HepG2 (cell line): ENCODE measurements around the gene ADAMTS12. TPM values are rescaled to one million over a fixed set of nuclear protein-coding genes. Genes with fewer than 3 reads are reported as not detected.

ENCODE experiments used
- ATAC-seq: fragments of 200-7000 bp; cut with Tn5 transposase; 3 replicates; pipeline ENCODE4 v1.9.1; 2020; ENCODE audit warnings: mild to moderate bottlenecking, moderate library complexity
- BruUV-seq: library from RNA; stranded (reverse); fragments of 400-500 nt; replicated peaks from 2 replicates; lab custom pipeline; 2021; lab: Mats Ljungman, UMichigan
- CTCF ChIA-PET: fragments of 300-600 bp; formaldehyde crosslinking; extraction: SDS; loops from one replicate; lab custom pipeline; 2021; ENCODE audit warnings: low total read pairs, inconsistent platforms, low intra/inter-chr PET ratio; lab: Yijun Ruan, JAX
- POLR2A ChIA-PET: fragments of 350-600 bp; sonication (Branson Sonifier 250); formaldehyde crosslinking; loops from one replicate; lab custom pipeline; 2020; ENCODE audit warnings: antibody characterized with exemption, inconsistent platforms; lab: Yijun Ruan, JAX
- DNase-seq: peaks from one replicate; pipeline ENCODE4 v3.0.0-alpha.2; 2015; ENCODE audit warnings: low spot score
- FAIRE-seq: peaks from 3 replicates; lab custom pipeline; 2011; peaks lifted over from hg19 to GRCh38; lab: Jason Lieb, UNC
- H2AFZ ChIP-seq: one replicate; pipeline ENCODE4 v1.6.1; 2011; ENCODE audit warnings: low read length, inconsistent platforms
- H3K27ac ChIP-seq: fragments of 300-600 bp; 3 replicates; pipeline ENCODE4 v1.8.0; 2011; ENCODE audit warnings: mixed run types, mild to moderate bottlenecking, mixed read lengths, low read length, inconsistent platforms; ENCODE audit not compliant: insufficient read depth; ENCODE audit errors: extremely low read length
- H3K27me3 ChIP-seq, 2 experiments: fragments of 200-600 bp in 1 of 2; 2 replicates in 1 of 2; 3 replicates in 1 of 2; pipeline versions ENCODE4 v1.6.0 to v1.8.0; 2011; ENCODE audit warnings: low read length in 2 of 2, mild to moderate bottlenecking in 2 of 2, moderate library complexity in 2 of 2, inconsistent platforms in 1 of 2; ENCODE audit not compliant: insufficient read depth in 2 of 2, control insufficient read depth in 1 of 2
- H3K36me3 ChIP-seq, 2 experiments: fragments of 200-600 bp in 1 of 2; replicated peaks in 1 of 2; 2 replicates in 1 of 2; 3 replicates in 1 of 2; pipeline versions ENCODE4 v1.5.1 to v1.8.0; 2011; ENCODE audit warnings: low read length in 2 of 2, inconsistent platforms in 1 of 2; ENCODE audit not compliant: insufficient read depth in 2 of 2, control insufficient read depth in 1 of 2
- H3K4me1 ChIP-seq: 2 replicates; pipeline ENCODE4 v1.5.1; 2012; ENCODE audit warnings: low read length, inconsistent platforms; ENCODE audit not compliant: insufficient read depth
- H3K4me2 ChIP-seq: 2 replicates; pipeline ENCODE4 v1.6.0; 2011; ENCODE audit warnings: low read depth, low read length, inconsistent platforms
- H3K4me3 ChIP-seq, 3 experiments: fragments of 200-600 bp in 1 of 3; sonication (generic), shearing (Covaris generic) in 1 of 3; replicated peaks in 1 of 3; 2 replicates each; pipeline ENCODE4 v1.5.1; 2011 to 2016; ENCODE audit warnings: low read length in 3 of 3, inconsistent platforms in 2 of 3, low read depth in 2 of 3, mild to moderate bottlenecking in 2 of 3, control low read depth in 1 of 3, mixed read lengths in 1 of 3; ENCODE audit not compliant: insufficient read depth in 1 of 3
- H3K79me2 ChIP-seq: one replicate; pipeline ENCODE4 v1.6.1; 2011; ENCODE audit warnings: low read length, inconsistent platforms; ENCODE audit not compliant: insufficient read depth
- H3K9ac ChIP-seq: 2 replicates; pipeline ENCODE4 v1.6.0; 2011; ENCODE audit warnings: mild to moderate bottlenecking, low read depth, low read length, inconsistent platforms; ENCODE audit not compliant: insufficient read depth
- H3K9me3 ChIP-seq: 2 replicates; pipeline ENCODE4 v1.5.1; 2012; ENCODE audit warnings: mild to moderate bottlenecking, low read length
- H4K20me1 ChIP-seq: 2 replicates; pipeline ENCODE4 v1.6.0; 2011; ENCODE audit warnings: inconsistent platforms, mild to moderate bottlenecking, low read length, moderate library complexity; ENCODE audit not compliant: insufficient read depth
- IKZF1 ChIP-seq: fragments of 450-650 bp; IDR thresholded peaks from 2 replicates; pipeline ENCODE4 v1.7.1; 2016
- NCOR1 ChIP-seq: fragments of 200-600 bp; sonication (generic); IDR thresholded peaks from 2 replicates; pipeline ENCODE4 v1.7.0; 2017; ENCODE audit warnings: antibody characterized with exemption, low read length, borderline replicate concordance
- NFYC ChIP-seq: IDR thresholded peaks from 2 replicates; pipeline ENCODE4 v1.6.1; 2016; ENCODE audit warnings: missing genetic modification reagents, missing compliant biosample characterization
- PITX1 ChIP-seq: sonication (generic); formaldehyde crosslinking; IDR thresholded peaks from 2 replicates; pipeline ENCODE4 v1.5.1; 2020; ENCODE audit warnings: mild to moderate bottlenecking, missing genetic modification reagents
- PRMT3 ChIP-seq: sonication (generic); formaldehyde crosslinking; IDR thresholded peaks from 2 replicates; pipeline ENCODE4 v1.8.1; 2022; ENCODE audit warnings: low read depth, mild to moderate bottlenecking, moderate library complexity, missing genetic modification reagents, borderline replicate concordance
- TEAD3 ChIP-seq: optimal IDR thresholded peaks from 2 replicates; pipeline ENCODE3; 2016; ENCODE audit warnings: borderline replicate concordance
- ZBTB1 ChIP-seq: sonication (generic); formaldehyde crosslinking; IDR thresholded peaks from 2 replicates; pipeline ENCODE4 v1.4.0; 2020; ENCODE audit warnings: missing genetic modification reagents, borderline replicate concordance
- ZFP90 ChIP-seq: sonication (generic); formaldehyde crosslinking; IDR thresholded peaks from 2 replicates; pipeline ENCODE4 v1.8.0; 2022; ENCODE audit warnings: missing genetic modification reagents, mild to moderate bottlenecking, inconsistent platforms, borderline replicate concordance
- ZNF24 ChIP-seq: fragments of 450-650 bp; IDR thresholded peaks from 2 replicates; pipeline ENCODE4 v1.6.1; 2017; ENCODE audit warnings: antibody characterized with exemption, mild to moderate bottlenecking
- ZNF782 ChIP-seq: sonication (generic); formaldehyde crosslinking; IDR thresholded peaks from 2 replicates; pipeline ENCODE4 v1.4.0; 2020; ENCODE audit warnings: missing genetic modification reagents, mild to moderate bottlenecking, borderline replicate concordance
- WGBS: methylation state at CpG from one replicate; pipeline ENCODE4 v1.1.6; 2017; ENCODE audit warnings: low lambda C conversion rate; 5-methylcytosine and 5-hydroxymethylcytosine counted together
- in situ Hi-C: cut with HindIII; loops from 2 replicates; pipeline ENCODE4 v1.10.0; 2017; ENCODE audit warnings: low pct_unique_long_range_greater_than_20kb; ENCODE audit not compliant: extremely low pct_ligation_motif_present
- intact Hi-C: fragments of 100-400 bp; cut with micrococcal nuclease; formaldehyde crosslinking; loops from one replicate; pipeline ENCODE4 v1.10.0; 2022; ENCODE audit not compliant: unreplicated experiment
- polyA plus RNA-seq, 8 experiments: library from polyadenylated mRNA; depleted of rRNA in 3 of 8; stranded (reverse) in 7 of 8; unstranded in 1 of 8; fragments of >200 nt; fragmentation: Illumina TruSeq in 4 of 8; extraction: Trizol in 4 of 8; gene quantifications; 2 replicates each; pipeline versions ENCODE4 v1.2.1 to v1.2.3, GENCODE V29; 2011 to 2016; ENCODE audit warnings: low read depth in 4 of 8, missing spikeins in 1 of 8, mixed read lengths in 1 of 8; ENCODE audit not compliant: insufficient read depth in 1 of 8
- total RNA-seq, 5 experiments: library from RNA; depleted of rRNA; stranded (reverse); fragments of >200 nt; fragmentation: Illumina TruSeq; extraction: Trizol; gene quantifications; 2 replicates each; pipeline ENCODE4 v1.2.3, GENCODE V29; 2016; ENCODE audit warnings: low read depth in 1 of 5
- TF ChIP-seq, protein P1 (sequence below): sonication (generic); formaldehyde crosslinking; IDR thresholded peaks from 2 replicates; pipeline ENCODE4 v1.8.1; 2023; ENCODE audit warnings: mild to moderate bottlenecking, missing genetic modification reagents, borderline replicate concordance
- TF ChIP-seq, protein P2 (sequence below): sonication (generic); formaldehyde crosslinking; IDR thresholded peaks from 2 replicates; pipeline ENCODE4 v1.4.0; 2020; ENCODE audit warnings: mild to moderate bottlenecking, missing genetic modification reagents
- TF ChIP-seq, protein P3 (sequence below): sonication (generic); formaldehyde crosslinking; IDR thresholded peaks from 2 replicates; pipeline ENCODE4 v1.4.0; 2020; ENCODE audit warnings: mild to moderate bottlenecking, low read depth, missing genetic modification reagents
- TF ChIP-seq, protein P4 (sequence below): sonication (generic); formaldehyde crosslinking; IDR thresholded peaks from 2 replicates; pipeline ENCODE4 v1.4.0; 2020; ENCODE audit warnings: missing genetic modification reagents, low read depth, mild to moderate bottlenecking, borderline replicate concordance
- TF ChIP-seq, protein P5 (sequence below): sonication (generic); formaldehyde crosslinking; IDR thresholded peaks from 2 replicates; pipeline ENCODE4 v1.4.0; 2020; ENCODE audit warnings: missing genetic modification reagents, mild to moderate bottlenecking, borderline replicate concordance
- TF ChIP-seq, protein P6 (sequence below): IDR thresholded peaks from 2 replicates; pipeline ENCODE4 v1.6.1; 2016; ENCODE audit warnings: missing compliant biosample characterization, missing genetic modification reagents, borderline replicate concordance
- TF ChIP-seq, protein P7 (sequence below): sonication (generic); formaldehyde crosslinking; IDR thresholded peaks from 2 replicates; pipeline ENCODE4 v1.4.0; 2020; ENCODE audit warnings: mild to moderate bottlenecking, missing genetic modification reagents

Gene ADAMTS12
- total and polyA plus RNA-seq, 2 of the 13 experiments (the other 11 are each of a cell fraction or from before 2014, with no cell fraction given) = 0.03 TPM; not detected in 1

DNA sequence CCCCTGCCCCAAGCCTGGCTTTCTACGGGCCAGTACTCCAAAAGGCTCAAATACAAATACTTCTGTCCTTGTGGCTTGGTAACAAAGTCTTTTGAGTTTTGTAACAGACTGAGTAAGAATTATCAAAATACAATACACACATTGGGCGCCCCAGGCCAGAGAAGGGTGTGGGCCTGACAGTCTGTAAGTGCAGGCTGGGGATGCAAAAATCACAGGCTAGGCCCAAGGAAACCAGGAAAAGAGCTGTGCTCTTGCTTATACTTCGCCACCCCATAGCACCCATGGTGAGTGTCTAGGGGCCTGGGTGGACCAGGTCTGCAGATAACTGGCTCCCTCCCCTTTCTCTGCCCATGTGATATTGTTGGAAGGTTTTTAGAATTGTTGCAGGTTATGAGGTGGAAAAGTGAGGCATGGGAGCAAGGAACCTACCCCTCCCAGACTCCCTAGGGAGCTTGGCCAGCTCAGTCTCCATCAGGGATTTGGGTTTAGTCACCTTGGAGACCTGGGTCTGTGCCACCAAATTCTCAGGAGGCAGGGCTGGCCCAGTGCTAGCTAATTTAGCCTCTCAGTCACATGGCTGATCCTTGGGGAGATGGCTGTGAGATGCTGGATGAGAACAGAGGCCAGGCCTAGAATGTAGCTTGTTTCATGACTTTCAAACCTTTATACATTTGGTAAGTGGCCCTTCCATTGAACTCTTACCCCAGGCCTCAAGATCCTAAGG is 378.2 kb downstream of the ADAMTS12 start:
- Histone ChIP-seq H3K27ac (no peak overlapping the region), H3K27me3 (no peaks in the 10 kb centered on the region), H3K9ac (no peak overlapping the region), H3K36me3 (no peaks in the 10 kb centered on the region), H3K79me2 (no peaks in the 10 kb centered on the region), H3K4me3 (no peak overlapping the region), H3K9me3 (no peaks in the 10 kb centered on the region), H4K20me1 (no peaks in the 10 kb centered on the region), H3K4me2 (no peak overlapping the region), H2AFZ (no peak overlapping the region), H3K4me1 (peaks cover 10% of the 10 kb centered on the region)
- FAIRE-seq = no peak
- intact Hi-C loops = no loop called here
- ChIA-PET CTCF (no interaction called here), POLR2A (no interaction called here)
- DNase-seq = no peak
- WGBS = 30% methylated on average over 3 of the region's 3 CpGs
- ATAC-seq = no peak
- BruUV-seq = no TSS peak
- in situ Hi-C loops = no loop called here
- TF ChIP-seq TEAD3 = no peak
- TF ChIP-seq, protein P1, sequence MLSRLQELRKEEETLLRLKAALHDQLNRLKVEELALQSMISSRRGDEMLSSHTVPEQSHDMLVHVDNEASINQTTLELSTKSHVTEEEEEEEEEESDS (CRISPR knock-in tag) = no peak
- TF ChIP-seq, protein P2, sequence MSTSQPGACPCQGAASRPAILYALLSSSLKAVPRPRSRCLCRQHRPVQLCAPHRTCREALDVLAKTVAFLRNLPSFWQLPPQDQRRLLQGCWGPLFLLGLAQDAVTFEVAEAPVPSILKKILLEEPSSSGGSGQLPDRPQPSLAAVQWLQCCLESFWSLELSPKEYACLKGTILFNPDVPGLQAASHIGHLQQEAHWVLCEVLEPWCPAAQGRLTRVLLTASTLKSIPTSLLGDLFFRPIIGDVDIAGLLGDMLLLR = no peak
- no peak for TF ChIP-seq NCOR1
- TF ChIP-seq, protein P3, sequence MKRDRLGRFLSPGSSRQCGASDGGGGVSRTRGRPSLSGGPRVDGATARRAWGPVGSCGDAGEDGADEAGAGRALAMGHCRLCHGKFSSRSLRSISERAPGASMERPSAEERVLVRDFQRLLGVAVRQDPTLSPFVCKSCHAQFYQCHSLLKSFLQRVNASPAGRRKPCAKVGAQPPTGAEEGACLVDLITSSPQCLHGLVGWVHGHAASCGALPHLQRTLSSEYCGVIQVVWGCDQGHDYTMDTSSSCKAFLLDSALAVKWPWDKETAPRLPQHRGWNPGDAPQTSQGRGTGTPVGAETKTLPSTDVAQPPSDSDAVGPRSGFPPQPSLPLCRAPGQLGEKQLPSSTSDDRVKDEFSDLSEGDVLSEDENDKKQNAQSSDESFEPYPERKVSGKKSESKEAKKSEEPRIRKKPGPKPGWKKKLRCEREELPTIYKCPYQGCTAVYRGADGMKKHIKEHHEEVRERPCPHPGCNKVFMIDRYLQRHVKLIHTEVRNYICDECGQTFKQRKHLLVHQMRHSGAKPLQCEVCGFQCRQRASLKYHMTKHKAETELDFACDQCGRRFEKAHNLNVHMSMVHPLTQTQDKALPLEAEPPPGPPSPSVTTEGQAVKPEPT (CRISPR knock-in tag) = no peak
- no peak for TF ChIP-seq IKZF1
- no peak for TF ChIP-seq ZBTB1
- TF ChIP-seq, protein P4, sequence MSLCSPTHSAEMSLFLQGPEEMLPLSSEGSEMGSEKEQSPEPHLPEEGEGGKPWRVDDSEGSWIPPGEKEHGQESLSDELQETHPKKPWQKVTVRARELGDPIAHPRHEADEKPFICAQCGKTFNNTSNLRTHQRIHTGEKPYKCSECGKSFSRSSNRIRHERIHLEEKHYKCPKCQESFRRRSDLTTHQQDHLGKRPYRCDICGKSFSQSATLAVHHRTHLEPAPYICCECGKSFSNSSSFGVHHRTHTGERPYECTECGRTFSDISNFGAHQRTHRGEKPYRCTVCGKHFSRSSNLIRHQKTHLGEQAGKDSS = no peak
- TF ChIP-seq, protein P5, sequence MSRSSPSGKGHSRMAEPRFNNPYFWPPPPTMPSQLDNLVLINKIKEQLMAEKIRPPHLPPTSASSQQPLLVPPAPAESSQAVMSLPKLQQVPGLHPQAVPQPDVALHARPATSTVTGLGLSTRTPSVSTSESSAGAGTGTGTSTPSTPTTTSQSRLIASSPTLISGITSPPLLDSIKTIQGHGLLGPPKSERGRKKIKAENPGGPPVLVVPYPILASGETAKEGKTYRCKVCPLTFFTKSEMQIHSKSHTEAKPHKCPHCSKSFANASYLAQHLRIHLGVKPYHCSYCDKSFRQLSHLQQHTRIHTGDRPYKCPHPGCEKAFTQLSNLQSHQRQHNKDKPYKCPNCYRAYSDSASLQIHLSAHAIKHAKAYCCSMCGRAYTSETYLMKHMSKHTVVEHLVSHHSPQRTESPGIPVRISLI = no peak
- TF ChIP-seq ZFP90 (CRISPR knock-in tag) = no peak
- TF ChIP-seq, protein P6, sequence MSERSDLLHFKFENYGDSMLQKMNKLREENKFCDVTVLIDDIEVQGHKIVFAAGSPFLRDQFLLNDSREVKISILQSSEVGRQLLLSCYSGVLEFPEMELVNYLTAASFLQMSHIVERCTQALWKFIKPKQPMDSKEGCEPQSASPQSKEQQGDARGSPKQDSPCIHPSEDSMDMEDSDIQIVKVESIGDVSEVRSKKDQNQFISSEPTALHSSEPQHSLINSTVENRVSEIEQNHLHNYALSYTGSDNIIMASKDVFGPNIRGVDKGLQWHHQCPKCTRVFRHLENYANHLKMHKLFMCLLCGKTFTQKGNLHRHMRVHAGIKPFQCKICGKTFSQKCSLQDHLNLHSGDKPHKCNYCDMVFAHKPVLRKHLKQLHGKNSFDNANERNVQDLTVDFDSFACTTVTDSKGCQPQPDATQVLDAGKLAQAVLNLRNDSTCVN (CRISPR knock-in tag) = no peak
- no peak for TF ChIP-seq ZNF24
- no peak for TF ChIP-seq NFYC (CRISPR knock-in tag)
- no peak for TF ChIP-seq PITX1 (CRISPR knock-in tag)
- no peak for TF ChIP-seq PRMT3 (CRISPR knock-in tag)
- no peak for TF ChIP-seq ZNF782 (CRISPR knock-in tag)
- TF ChIP-seq, protein P7, sequence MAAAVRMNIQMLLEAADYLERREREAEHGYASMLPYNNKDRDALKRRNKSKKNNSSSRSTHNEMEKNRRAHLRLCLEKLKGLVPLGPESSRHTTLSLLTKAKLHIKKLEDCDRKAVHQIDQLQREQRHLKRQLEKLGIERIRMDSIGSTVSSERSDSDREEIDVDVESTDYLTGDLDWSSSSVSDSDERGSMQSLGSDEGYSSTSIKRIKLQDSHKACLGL (CRISPR knock-in tag) = no peak
